Activated T-helper 9 cell treated with anti-CD3 and anti-CD28 coated beads, Interleukin-2, amount 50 U/mL, for 16 hours (primary cell): ENCODE results near the gene TRANK1.
"Not testable (repeated sequence)": the region's sequence is repeated elsewhere in the genome, so short reads cannot be mapped to it uniquely, and the experiment has no call there.

Experiments used
- DNase-seq: peaks from one replicate; pipeline ENCODE4 v3.0.0-alpha.2; 2020; ENCODE audit warnings: low read depth

TRANK1 gene

GRCh38 chr3:36919439-36920160 is 25.3 kb downstream of the TRANK1 start:
- no peak for DNase-seq

GRCh38 chr3:36918050-36918449 is 26.8 kb downstream of the TRANK1 start:
- no peak for DNase-seq

GRCh38 chr3:36911990-36912804 is 32.7 kb downstream of the TRANK1 start:
- no peak for DNase-seq

GRCh38 chr3:36909666-36910065 is 35.2 kb downstream of the TRANK1 start:
- DNase-seq: no peak

- DNase-seq: no peak
Measured at GRCh38 chr3:36909181-36909580, 35.7 kb downstream of the TRANK1 start.

- no peak for DNase-seq
Measured at GRCh38 chr3:36908647-36909180, 36.1 kb downstream of the TRANK1 start.

GRCh38 chr3:36907911-36908646 is 36.8 kb downstream of the TRANK1 start:
- DNase-seq: peak; percentile 40

GRCh38 chr3:36906504-36907149 is 38.2 kb downstream of the TRANK1 start:
- DNase-seq: no peak

GRCh38 chr3:36905545-36905944 is 39.3 kb downstream of the TRANK1 start:
- no peak for DNase-seq

GRCh38 chr3:36904641-36905040 is 40.2 kb downstream of the TRANK1 start:
- no peak for DNase-seq

GRCh38 chr3:36904065-36904464 is 40.8 kb downstream of the TRANK1 start:
- not testable (repeated sequence) for DNase-seq

- DNase-seq: no peak
Measured at GRCh38 chr3:36903119-36903882, 41.6 kb downstream of the TRANK1 start.

- DNase-seq: no peak
Measured at GRCh38 chr3:36901588-36901987, 43.3 kb downstream of the TRANK1 start.

- no peak for DNase-seq
Measured at GRCh38 chr3:36900474-36901443, 44.1 kb downstream of the TRANK1 start.

- no peak for DNase-seq
Measured at GRCh38 chr3:36895496-36896409, 49.1 kb downstream of the TRANK1 start.

- DNase-seq: no peak
Measured at GRCh38 chr3:36894914-36895313, 49.9 kb downstream of the TRANK1 start.

GRCh38 chr3:36893826-36894225 is 51.0 kb downstream of the TRANK1 start:
- no peak for DNase-seq

GRCh38 chr3:36893137-36893557 is 51.7 kb downstream of the TRANK1 start:
- DNase-seq: no peak
